Endothelial cell (in vitro differentiated cells): Measurements from ENCODE around the gene ZMYM4. TPM values are rescaled to one million over a fixed set of nuclear protein-coding genes. Genes with fewer than 3 reads are reported as not detected.

ENCODE experiments used
- DNase-seq: peaks from one replicate; pipeline ENCODE4 v3.0.0; 2021; ENCODE audit warnings: low spot score
- H3K27ac Mint-ChIP-seq: one replicate; pipeline ENCODE4 v1.8.0; 2021; ENCODE audit warnings: mixed read lengths, inconsistent platforms; ENCODE audit not compliant: unreplicated experiment
- H3K27me3 Mint-ChIP-seq: one replicate; pipeline ENCODE4 v1.8.0; 2021; ENCODE audit warnings: mild to moderate bottlenecking, moderate library complexity, mixed read lengths, inconsistent platforms; ENCODE audit not compliant: unreplicated experiment
- H3K36me3 Mint-ChIP-seq: one replicate; pipeline ENCODE4 v1.8.0; 2021; ENCODE audit warnings: mild to moderate bottlenecking, low read depth, mixed read lengths, inconsistent platforms; ENCODE audit not compliant: unreplicated experiment
- H3K4me1 Mint-ChIP-seq: one replicate; pipeline ENCODE4 v1.8.0; 2021; ENCODE audit warnings: mild to moderate bottlenecking, mixed read lengths, inconsistent platforms; ENCODE audit not compliant: unreplicated experiment
- H3K4me3 Mint-ChIP-seq: one replicate; pipeline ENCODE4 v1.8.0; 2021; ENCODE audit warnings: mild to moderate bottlenecking, mixed read lengths, inconsistent platforms; ENCODE audit not compliant: unreplicated experiment
- H3K9me3 Mint-ChIP-seq: one replicate; pipeline ENCODE4 v1.8.0; 2021; ENCODE audit warnings: mixed read lengths, inconsistent platforms; ENCODE audit not compliant: unreplicated experiment
- total RNA-seq: library from RNA; stranded (reverse); fragmentation: NEBNext Ultra II Directional; extraction: Animal tissue kit (Norgen Biotek cat#: 25700); gene quantifications from one replicate; pipeline ENCODE4 v1.2.1, GENCODE V29; 2021; ENCODE audit not compliant: unreplicated experiment
- TF ChIP-seq, protein P1 (sequence below): fragments of 200-600 bp; sonication (generic); IDR thresholded peaks from one replicate; pipeline ENCODE4 v1.5.0; 2021; ENCODE audit warnings: antibody characterized with exemption; ENCODE audit not compliant: unreplicated experiment

Gene ZMYM4
- total RNA-seq, 1 donor from 2014 or later = 102 TPM

DNA sequence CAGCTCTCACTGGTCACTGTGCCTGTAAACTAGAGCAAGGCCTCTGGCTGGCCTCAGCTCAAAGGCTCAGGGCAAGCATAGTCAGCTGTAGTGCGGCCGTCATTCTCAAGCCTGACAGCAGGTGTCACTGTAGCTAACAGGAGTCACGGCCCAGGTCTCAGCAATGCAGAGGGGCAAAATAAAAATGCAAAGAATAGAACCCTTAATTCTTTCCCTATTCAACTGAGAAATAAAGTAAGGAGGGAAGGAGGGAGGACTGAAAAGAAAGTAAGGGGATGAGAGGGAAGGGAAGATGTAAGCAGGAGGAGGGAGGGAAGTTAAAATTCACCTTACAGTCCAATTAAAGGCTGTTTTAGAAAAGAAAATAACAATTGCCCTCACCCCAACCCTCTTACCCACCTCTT is 182.6 kb downstream of the ZMYM4 start:
- TF ChIP-seq, protein P1, sequence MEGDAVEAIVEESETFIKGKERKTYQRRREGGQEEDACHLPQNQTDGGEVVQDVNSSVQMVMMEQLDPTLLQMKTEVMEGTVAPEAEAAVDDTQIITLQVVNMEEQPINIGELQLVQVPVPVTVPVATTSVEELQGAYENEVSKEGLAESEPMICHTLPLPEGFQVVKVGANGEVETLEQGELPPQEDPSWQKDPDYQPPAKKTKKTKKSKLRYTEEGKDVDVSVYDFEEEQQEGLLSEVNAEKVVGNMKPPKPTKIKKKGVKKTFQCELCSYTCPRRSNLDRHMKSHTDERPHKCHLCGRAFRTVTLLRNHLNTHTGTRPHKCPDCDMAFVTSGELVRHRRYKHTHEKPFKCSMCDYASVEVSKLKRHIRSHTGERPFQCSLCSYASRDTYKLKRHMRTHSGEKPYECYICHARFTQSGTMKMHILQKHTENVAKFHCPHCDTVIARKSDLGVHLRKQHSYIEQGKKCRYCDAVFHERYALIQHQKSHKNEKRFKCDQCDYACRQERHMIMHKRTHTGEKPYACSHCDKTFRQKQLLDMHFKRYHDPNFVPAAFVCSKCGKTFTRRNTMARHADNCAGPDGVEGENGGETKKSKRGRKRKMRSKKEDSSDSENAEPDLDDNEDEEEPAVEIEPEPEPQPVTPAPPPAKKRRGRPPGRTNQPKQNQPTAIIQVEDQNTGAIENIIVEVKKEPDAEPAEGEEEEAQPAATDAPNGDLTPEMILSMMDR = peak; percentile 74
- peaks cover 2% of the 10 kb centered on the region for H3K27me3 Mint-ChIP-seq
- H3K4me1 Mint-ChIP-seq = peaks cover 54% of the 10 kb centered on the region
- H3K36me3 Mint-ChIP-seq = peaks cover 17% of the 10 kb centered on the region
- H3K27ac Mint-ChIP-seq = no peak overlapping the region
- no peaks in the 10 kb centered on the region for H3K9me3 Mint-ChIP-seq
- H3K4me3 Mint-ChIP-seq = peak overlapping the region; percentile 34
- peak; percentile 87 for DNase-seq

DNA sequence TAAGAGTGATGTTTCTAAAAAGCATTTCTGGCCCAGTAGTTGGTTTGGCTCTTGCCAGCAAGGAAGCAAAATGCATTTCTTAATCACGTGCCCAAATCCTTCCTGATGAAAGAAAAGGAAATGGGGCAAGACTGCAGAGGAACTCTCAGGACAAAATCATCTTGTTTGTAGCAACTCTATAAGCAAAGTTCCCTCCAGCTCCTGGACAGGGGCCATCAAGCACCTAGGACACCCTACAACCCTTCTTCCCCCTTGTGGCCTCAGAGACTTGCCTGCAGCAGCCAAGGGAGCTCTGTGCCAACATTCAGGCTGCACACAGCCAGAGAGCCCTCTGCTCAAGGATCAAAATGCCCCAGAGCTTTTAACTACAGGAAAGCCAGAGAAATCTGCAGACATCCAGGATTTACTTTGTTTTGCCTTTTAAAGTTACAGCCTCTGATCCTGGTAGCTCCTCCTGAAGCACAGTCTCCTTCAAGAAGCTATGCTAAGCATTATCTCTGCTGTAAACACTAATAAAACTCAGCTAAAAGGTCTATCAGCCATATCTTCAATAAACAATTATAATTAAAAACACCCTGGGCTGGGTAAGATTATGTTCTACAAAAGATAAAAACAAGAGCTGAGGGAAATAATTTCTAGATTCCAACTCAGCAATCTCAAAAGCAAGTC is 183.7 kb downstream of the ZMYM4 start:
- H3K36me3 Mint-ChIP-seq = peaks cover 22% of the 10 kb centered on the region
- peak overlapping the region; percentile 90 for H3K27ac Mint-ChIP-seq
- no peak overlapping the region for H3K4me3 Mint-ChIP-seq
- H3K9me3 Mint-ChIP-seq = no peaks in the 10 kb centered on the region
- TF ChIP-seq, protein P1 = peak; percentile 13
- H3K4me1 Mint-ChIP-seq = peaks cover 54% of the 10 kb centered on the region
- DNase-seq = no peak
- H3K27me3 Mint-ChIP-seq = peaks cover 2% of the 10 kb centered on the region

- Mint-ChIP-seq H3K36me3 (peaks cover 22% of the 10 kb centered on the region), H3K27ac (peak overlapping the region; percentile 62), H3K4me3 (peak overlapping the region; percentile 6)
Measured at GRCh38 chr1:35453031-35453430, 184.5 kb downstream of the ZMYM4 start.

GRCh38 chr1:35454176-35454575 is 185.7 kb downstream of the ZMYM4 start:
- peaks cover 21% of the 10 kb centered on the region for H3K36me3 Mint-ChIP-seq

More at GRCh38 chr1:35453031-35453430, 184.5 kb downstream of the ZMYM4 start:
- TF ChIP-seq, protein P1 = no peak
- DNase-seq = no peak
- peaks cover 2% of the 10 kb centered on the region for H3K27me3 Mint-ChIP-seq
- H3K9me3 Mint-ChIP-seq = no peaks in the 10 kb centered on the region
- H3K4me1 Mint-ChIP-seq = peaks cover 54% of the 10 kb centered on the region

GRCh38 chr1:35454616-35455015 is 186.1 kb downstream of the ZMYM4 start:
- DNase-seq = no peak
- peaks cover 5% of the 10 kb centered on the region for H3K27me3 Mint-ChIP-seq
- no peaks in the 10 kb centered on the region for H3K9me3 Mint-ChIP-seq
- peaks cover 21% of the 10 kb centered on the region for H3K36me3 Mint-ChIP-seq
- H3K27ac Mint-ChIP-seq = no peak overlapping the region
- H3K4me3 Mint-ChIP-seq = no peak overlapping the region
- TF ChIP-seq, protein P1 = no peak
- peaks cover 54% of the 10 kb centered on the region for H3K4me1 Mint-ChIP-seq

More at GRCh38 chr1:35454176-35454575, 185.7 kb downstream of the ZMYM4 start:
- Mint-ChIP-seq H3K27ac (peak overlapping the region; percentile 54), H3K27me3 (peaks cover 5% of the 10 kb centered on the region), H3K9me3 (no peaks in the 10 kb centered on the region), H3K4me1 (peaks cover 54% of the 10 kb centered on the region), H3K4me3 (no peak overlapping the region)
- TF ChIP-seq, protein P1 = no peak
- DNase-seq = no peak
